ENCODE measurements around the gene PTPRD. TPM values are rescaled to one million over a fixed set of nuclear protein-coding genes. Genes with fewer than 3 reads are reported as not detected.

The PTPRD gene
- total RNA-seq, 1 experiment from 2014 or later = not detected

DNA sequence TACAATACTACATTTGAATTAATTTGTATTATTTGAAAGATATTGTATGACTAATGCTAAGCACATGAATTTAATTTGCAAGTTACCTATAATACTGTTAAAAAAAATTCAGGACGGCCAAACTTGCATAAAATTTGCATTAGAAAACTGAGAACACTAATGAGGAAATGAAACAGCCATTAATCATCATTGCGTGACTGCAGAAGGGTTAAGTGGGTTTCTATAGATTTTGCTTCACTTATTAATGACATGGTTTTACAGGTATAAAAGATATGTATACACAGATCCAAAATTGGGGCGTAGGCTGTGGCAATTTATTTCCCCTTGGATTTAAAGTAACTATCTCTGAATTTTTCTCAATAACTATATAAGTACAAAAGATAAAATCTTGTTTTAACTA lies 882.6 kb downstream of the PTPRD start:
- no peaks in the 10 kb centered on the region for H3K27me3 ChIP-seq (ENCODE audit: control insufficient read depth, insufficient read depth, low read length)
- TF ChIP-seq TCF7L2 (IDR thresholded peaks at IDR 0.05; ENCODE audit: low read depth, low read length) = no peak
- ATAC-seq = no peak
- CTCF ChIA-PET = no interaction called here
- H3K36me3 ChIP-seq (ENCODE audit: control insufficient read depth, insufficient read depth, low read length) = no peaks in the 10 kb centered on the region
- H3K27ac ChIP-seq (ENCODE audit: low read length) = no peak overlapping the region
- POLR2A ChIA-PET = no interaction called here
- DNase-seq (ENCODE audit: low read depth, low spot score) = no peak
- H3K4me1 ChIP-seq (ENCODE audit: control insufficient read depth, insufficient read depth, low read length) = no peaks in the 10 kb centered on the region
- H3K4me3 ChIP-seq (ENCODE audit: low read depth in 2 of 2, low read length in 2 of 2) = no peak overlapping the region
- H3K9me3 ChIP-seq (ENCODE audit: control insufficient read depth, insufficient read depth, low read depth, low read length) = no peaks in the 10 kb centered on the region
- intact Hi-C loops (cut with micrococcal nuclease; ENCODE audit: unreplicated experiment) = no loop called here
- BruUV-seq (replicated peaks) = no TSS peak
- in situ Hi-C loops (cut with HindIII; ENCODE audit: low pct_unique_long_range_greater_than_20kb, low sequenced_read_pairs) = no loop called here

DNA sequence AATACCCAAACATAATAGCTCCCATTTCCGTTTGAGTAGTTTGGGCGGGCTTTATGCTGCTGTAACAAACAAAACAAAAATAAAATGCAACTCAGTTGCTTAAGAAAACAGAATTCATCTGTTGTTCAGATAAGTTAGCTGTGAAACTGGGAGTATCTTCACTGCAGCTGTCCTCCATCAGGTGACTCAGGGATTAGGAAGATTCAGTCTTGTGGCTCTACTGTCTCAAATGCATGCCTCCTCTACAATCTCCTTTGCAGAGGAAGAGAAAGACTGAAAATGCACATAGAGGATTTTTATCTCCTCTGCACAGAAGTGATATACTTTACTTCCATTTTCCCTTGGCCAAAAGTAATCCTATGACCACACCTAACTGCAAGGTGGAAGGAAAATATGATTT lies 883.7 kb downstream of the PTPRD start:
- H3K27me3 ChIP-seq (ENCODE audit: control insufficient read depth, insufficient read depth, low read length) = no peaks in the 10 kb centered on the region
- no peaks in the 10 kb centered on the region for H3K4me1 ChIP-seq (ENCODE audit: control insufficient read depth, insufficient read depth, low read length)
- H3K4me3 ChIP-seq (ENCODE audit: low read depth in 2 of 2, low read length in 2 of 2) = no peak overlapping the region
- no peaks in the 10 kb centered on the region for H3K9me3 ChIP-seq (ENCODE audit: control insufficient read depth, insufficient read depth, low read depth, low read length)
- no TSS peak for BruUV-seq (replicated peaks)
- intact Hi-C loops (cut with micrococcal nuclease; ENCODE audit: unreplicated experiment) = no loop called here
- no peaks in the 10 kb centered on the region for H3K36me3 ChIP-seq (ENCODE audit: control insufficient read depth, insufficient read depth, low read length)
- DNase-seq (ENCODE audit: low read depth, low spot score) = no peak
- ChIA-PET CTCF (no interaction called here), POLR2A (no interaction called here)
- TF ChIP-seq, protein P1, sequence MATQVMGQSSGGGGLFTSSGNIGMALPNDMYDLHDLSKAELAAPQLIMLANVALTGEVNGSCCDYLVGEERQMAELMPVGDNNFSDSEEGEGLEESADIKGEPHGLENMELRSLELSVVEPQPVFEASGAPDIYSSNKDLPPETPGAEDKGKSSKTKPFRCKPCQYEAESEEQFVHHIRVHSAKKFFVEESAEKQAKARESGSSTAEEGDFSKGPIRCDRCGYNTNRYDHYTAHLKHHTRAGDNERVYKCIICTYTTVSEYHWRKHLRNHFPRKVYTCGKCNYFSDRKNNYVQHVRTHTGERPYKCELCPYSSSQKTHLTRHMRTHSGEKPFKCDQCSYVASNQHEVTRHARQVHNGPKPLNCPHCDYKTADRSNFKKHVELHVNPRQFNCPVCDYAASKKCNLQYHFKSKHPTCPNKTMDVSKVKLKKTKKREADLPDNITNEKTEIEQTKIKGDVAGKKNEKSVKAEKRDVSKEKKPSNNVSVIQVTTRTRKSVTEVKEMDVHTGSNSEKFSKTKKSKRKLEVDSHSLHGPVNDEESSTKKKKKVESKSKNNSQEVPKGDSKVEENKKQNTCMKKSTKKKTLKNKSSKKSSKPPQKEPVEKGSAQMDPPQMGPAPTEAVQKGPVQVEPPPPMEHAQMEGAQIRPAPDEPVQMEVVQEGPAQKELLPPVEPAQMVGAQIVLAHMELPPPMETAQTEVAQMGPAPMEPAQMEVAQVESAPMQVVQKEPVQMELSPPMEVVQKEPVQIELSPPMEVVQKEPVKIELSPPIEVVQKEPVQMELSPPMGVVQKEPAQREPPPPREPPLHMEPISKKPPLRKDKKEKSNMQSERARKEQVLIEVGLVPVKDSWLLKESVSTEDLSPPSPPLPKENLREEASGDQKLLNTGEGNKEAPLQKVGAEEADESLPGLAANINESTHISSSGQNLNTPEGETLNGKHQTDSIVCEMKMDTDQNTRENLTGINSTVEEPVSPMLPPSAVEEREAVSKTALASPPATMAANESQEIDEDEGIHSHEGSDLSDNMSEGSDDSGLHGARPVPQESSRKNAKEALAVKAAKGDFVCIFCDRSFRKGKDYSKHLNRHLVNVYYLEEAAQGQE (IDR thresholded peaks at IDR 0.05; ENCODE audit: insufficient read depth in 1 of 2, low read depth in 2 of 2, low read length in 1 of 2) = no peak
- TF ChIP-seq SIN3A (IDR thresholded peaks at IDR 0.05; ENCODE audit: borderline replicate concordance, insufficient read depth, low read depth, low read length) = no peak
- no peak for TF ChIP-seq POLR2AphosphoS5 (IDR thresholded peaks at IDR 0.05; ENCODE audit: low read depth, low read length)
- TF ChIP-seq TCF7L2 (IDR thresholded peaks at IDR 0.05; ENCODE audit: low read depth, low read length) = no peak
- TF ChIP-seq, protein P2, sequence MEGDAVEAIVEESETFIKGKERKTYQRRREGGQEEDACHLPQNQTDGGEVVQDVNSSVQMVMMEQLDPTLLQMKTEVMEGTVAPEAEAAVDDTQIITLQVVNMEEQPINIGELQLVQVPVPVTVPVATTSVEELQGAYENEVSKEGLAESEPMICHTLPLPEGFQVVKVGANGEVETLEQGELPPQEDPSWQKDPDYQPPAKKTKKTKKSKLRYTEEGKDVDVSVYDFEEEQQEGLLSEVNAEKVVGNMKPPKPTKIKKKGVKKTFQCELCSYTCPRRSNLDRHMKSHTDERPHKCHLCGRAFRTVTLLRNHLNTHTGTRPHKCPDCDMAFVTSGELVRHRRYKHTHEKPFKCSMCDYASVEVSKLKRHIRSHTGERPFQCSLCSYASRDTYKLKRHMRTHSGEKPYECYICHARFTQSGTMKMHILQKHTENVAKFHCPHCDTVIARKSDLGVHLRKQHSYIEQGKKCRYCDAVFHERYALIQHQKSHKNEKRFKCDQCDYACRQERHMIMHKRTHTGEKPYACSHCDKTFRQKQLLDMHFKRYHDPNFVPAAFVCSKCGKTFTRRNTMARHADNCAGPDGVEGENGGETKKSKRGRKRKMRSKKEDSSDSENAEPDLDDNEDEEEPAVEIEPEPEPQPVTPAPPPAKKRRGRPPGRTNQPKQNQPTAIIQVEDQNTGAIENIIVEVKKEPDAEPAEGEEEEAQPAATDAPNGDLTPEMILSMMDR (IDR thresholded peaks at IDR 0.05) = no peak
- in situ Hi-C loops (cut with HindIII; ENCODE audit: low pct_unique_long_range_greater_than_20kb, low sequenced_read_pairs) = no loop called here
- no peak for ATAC-seq
- H3K27ac ChIP-seq (ENCODE audit: low read length) = no peak overlapping the region

DNA sequence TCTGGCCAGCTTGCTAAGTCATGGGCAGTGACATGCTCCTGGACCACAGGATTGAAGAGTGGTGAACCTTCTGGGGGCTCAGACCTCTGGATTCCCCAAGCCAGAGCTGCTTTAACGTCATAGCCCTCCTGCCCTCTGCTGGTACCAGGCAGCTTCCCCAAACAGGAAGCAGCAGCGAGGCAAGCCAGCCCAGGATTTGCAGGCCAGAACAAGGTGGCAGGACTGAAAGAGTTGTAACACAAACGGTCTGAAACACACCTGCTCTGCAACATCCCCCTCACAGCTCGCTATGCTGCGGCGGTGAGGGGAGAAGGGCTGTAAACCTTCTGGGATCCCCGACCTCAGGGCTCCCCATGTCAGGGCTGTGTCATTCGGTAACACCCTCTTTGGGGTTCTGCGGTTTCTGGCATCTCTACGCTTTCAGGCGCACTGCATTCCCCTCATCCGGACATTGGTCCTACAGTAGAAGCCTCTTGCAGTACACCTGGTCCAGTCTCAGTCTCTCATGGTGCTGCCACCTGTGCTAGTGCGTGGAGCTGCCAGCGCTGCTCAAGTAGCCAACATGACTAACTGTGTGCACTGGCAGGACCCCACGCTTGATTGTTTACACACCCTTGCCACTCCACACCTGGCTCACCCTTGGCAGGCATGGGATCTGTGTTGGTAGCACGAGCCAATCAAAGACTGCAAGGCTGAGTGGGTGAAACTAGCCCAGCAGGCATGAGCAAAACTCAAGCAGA lies 893.3 kb downstream of the PTPRD start:
- no peaks in the 10 kb centered on the region for H3K27me3 ChIP-seq (ENCODE audit: control insufficient read depth, insufficient read depth, low read length)
- no peak overlapping the region for H3K4me3 ChIP-seq (ENCODE audit: low read depth in 2 of 2, low read length in 2 of 2)
- CTCF ChIA-PET = no interaction called here
- intact Hi-C loops (cut with micrococcal nuclease; ENCODE audit: unreplicated experiment) (no loop called here), in situ Hi-C loops (cut with HindIII; ENCODE audit: low pct_unique_long_range_greater_than_20kb, low sequenced_read_pairs) (no loop called here)
- no TSS peak for BruUV-seq (replicated peaks)
- ATAC-seq = no peak
- no peak overlapping the region for H3K27ac ChIP-seq (ENCODE audit: low read length)
- no peaks in the 10 kb centered on the region for H3K36me3 ChIP-seq (ENCODE audit: control insufficient read depth, insufficient read depth, low read length)
- no peaks in the 10 kb centered on the region for H3K9me3 ChIP-seq (ENCODE audit: control insufficient read depth, insufficient read depth, low read depth, low read length)
- DNase-seq (ENCODE audit: low read depth, low spot score) = no peak
- H3K4me1 ChIP-seq (ENCODE audit: control insufficient read depth, insufficient read depth, low read length) = no peaks in the 10 kb centered on the region
- TF ChIP-seq, protein P1 (IDR thresholded peaks at IDR 0.05; ENCODE audit: insufficient read depth in 1 of 2, low read depth in 2 of 2, low read length in 1 of 2) = no peak
- TF ChIP-seq POLR2AphosphoS5 (IDR thresholded peaks at IDR 0.05; ENCODE audit: low read depth, low read length) = no peak
- TF ChIP-seq, protein P2 (IDR thresholded peaks at IDR 0.05) = no peak
- no peak for TF ChIP-seq SIN3A (IDR thresholded peaks at IDR 0.05; ENCODE audit: borderline replicate concordance, insufficient read depth, low read depth, low read length)
- TF ChIP-seq TCF7L2 (IDR thresholded peaks at IDR 0.05; ENCODE audit: low read depth, low read length) = no peak
- POLR2A ChIA-PET = no interaction called here
